ENCODE measurements around the gene PKLR.
A peak's percentile ranks its signal among the peaks of the same experiment; 100 is the strongest.

The PKLR gene

DNA sequence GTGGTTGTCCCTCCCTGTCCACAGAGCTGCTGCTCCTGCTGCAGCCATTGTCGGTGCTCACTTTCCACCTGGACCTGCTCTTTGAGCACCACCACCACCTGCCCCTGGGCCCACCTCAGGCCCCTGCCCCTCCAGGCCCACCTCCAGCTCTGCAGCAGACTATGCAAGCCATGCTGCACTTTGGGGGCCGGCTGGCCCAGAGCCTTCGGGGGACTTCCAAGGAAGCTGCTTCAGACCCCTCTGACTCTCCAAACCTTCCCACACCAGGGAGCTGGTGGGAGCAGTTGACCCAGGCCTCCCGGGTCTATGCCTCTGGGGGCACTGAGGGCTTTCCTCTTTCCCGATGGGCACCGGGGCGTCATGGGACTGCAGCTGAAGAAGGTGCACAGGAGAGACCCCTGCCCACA lies 25.4 kb upstream of the PKLR start:
- no peak for DNase-seq (ENCODE audit: low read depth)
- TF ChIP-seq, protein P1, sequence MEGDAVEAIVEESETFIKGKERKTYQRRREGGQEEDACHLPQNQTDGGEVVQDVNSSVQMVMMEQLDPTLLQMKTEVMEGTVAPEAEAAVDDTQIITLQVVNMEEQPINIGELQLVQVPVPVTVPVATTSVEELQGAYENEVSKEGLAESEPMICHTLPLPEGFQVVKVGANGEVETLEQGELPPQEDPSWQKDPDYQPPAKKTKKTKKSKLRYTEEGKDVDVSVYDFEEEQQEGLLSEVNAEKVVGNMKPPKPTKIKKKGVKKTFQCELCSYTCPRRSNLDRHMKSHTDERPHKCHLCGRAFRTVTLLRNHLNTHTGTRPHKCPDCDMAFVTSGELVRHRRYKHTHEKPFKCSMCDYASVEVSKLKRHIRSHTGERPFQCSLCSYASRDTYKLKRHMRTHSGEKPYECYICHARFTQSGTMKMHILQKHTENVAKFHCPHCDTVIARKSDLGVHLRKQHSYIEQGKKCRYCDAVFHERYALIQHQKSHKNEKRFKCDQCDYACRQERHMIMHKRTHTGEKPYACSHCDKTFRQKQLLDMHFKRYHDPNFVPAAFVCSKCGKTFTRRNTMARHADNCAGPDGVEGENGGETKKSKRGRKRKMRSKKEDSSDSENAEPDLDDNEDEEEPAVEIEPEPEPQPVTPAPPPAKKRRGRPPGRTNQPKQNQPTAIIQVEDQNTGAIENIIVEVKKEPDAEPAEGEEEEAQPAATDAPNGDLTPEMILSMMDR (IDR thresholded peaks at IDR 0.05; ENCODE audit: low read length, missing control alignments), result no peak
- H3K4me3 ChIP-seq (replicated peaks; ENCODE audit: low read depth, low read length), result no peak overlapping the region

DNA sequence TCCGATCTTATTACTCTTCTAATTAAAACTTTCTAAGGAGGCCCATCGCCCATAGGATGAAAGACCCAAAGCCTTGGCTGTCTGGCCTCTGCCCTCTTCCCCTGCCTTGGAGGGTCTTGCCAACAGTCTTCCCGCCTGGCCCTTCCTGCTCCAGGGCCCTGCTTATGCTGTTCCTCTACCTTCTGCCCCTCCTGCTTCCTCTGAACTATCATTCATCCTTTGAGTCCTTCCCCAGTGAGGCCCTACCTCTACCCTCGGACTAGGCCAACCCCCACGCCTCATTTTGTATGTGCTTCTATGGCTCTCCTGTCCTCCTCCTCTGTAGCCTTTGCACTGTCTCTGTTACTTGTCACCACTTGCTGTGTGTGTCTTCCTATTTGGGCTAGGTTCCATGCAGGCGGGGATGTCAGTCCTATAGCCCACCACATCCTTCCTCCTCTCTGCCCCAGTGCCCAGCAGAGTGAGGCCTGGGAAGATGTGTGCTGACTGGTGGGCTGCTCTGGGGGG lies 24.8 kb upstream of the PKLR start:
- no peak for DNase-seq (ENCODE audit: low read depth)
- no peak overlapping the region for H3K4me3 ChIP-seq (replicated peaks; ENCODE audit: low read depth, low read length)
- TF ChIP-seq, protein P1 (IDR thresholded peaks at IDR 0.05; ENCODE audit: low read length, missing control alignments), result no peak

DNA sequence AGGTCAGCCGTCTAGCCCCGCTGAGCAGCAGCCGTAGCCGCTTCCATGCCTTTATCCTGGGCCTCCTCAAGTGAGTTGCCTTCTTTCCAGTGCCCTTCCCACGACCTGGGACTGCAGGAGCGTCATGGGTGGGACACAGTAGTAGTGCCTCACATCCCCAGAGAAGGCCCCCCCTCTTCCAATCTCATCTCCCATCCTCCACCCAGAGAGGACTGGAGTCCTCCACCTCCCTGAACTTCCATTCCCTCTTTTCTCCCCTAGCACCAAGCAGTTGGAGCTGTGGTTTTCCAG lies 24.3 kb upstream of the PKLR start:
- TF ChIP-seq, protein P1 (IDR thresholded peaks at IDR 0.05; ENCODE audit: low read length, missing control alignments), result no peak
- peak overlapping the region; percentile 86 for H3K4me3 ChIP-seq (replicated peaks; ENCODE audit: low read depth, low read length)
- DNase-seq (ENCODE audit: low read depth), result no peak

DNA sequence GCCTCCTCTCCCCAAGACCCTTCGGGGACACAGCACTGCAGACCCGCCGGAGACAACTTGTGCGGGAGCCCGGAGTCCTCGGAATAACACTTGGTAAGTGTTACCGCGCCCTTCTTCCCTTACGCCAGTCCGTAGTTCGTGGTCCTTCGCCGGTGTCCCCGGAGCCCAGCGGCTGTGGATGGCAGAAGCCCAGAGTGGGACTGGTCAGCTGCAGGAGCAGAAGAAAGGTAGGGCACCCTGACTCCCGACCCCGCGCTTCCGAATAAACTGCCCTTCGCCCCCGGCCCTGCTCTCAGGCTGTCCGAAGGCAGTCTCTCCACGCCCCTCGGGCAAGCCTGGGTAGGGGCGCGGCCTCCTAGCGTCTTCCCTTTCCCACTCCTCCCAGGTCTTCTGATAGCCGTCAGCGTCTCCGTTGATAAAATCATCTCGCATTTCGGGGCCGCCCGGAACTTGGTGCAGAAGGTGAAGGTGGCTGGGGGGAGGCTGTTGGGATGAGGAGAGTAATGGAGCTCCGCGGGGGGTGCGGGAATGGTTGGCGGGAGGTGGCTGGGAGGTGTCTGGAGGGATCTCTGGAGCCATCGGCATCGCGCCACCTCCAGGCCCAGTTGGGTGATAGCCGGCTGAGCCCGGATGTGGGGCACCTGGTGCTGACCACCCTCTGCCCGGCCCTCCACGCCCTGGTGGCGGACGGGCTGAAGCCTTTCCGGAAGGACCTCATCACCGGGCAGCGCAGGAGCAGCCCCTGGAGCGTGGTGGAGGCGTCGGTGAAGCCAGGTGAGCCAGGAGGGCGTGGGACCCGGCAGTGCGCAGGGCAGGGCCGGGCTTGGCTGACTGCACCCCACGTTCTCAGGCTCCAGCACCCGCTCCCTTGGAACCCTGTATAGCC lies 23.7 kb upstream of the PKLR start:
- peak overlapping the region; percentile 86 for H3K4me3 ChIP-seq (replicated peaks; ENCODE audit: low read depth, low read length)
- peak; percentile 32 for DNase-seq (ENCODE audit: low read depth)
- TF ChIP-seq, protein P1 (IDR thresholded peaks at IDR 0.05; ENCODE audit: low read length, missing control alignments), result peak; percentile 45

DNA sequence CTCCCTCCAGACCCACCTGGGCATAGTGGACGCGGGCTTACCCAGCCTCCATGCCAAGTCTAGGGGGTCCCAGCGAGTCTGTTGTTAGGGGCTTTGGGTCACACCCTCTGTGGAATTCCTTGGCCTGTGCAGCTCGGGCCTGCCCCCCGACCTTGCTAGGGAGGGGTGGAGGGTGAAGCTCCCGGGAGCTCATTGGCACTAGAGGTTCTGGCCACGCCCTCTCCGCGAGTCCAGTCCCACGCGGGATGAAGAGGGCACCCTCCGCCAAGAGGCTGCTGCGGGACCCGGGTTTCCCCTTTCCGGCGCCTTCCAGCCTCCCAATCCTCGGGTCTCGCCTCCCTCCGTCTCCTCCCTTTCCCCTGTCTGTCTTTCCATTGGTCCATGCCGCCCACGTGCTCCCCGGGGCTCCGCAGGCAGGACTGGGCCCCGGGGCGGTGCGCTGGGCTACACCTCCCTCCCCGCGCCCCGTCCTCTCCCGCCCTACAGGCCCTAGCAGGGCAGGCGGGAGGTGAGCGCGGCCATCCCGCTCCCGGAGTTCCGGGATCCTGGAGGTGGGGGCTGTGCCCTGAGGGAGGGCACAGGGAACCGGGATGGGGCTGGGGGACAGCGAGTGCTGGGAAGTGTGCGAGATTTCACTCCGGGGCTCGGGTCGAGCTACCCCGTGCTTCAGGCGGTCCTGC lies 22.9 kb upstream of the PKLR start:
- peak; percentile 97 for DNase-seq (ENCODE audit: low read depth)
- peak overlapping the region; percentile 86 for H3K4me3 ChIP-seq (replicated peaks; ENCODE audit: low read depth, low read length)
- TF ChIP-seq, protein P1 (IDR thresholded peaks at IDR 0.05; ENCODE audit: low read length, missing control alignments), result no peak

DNA sequence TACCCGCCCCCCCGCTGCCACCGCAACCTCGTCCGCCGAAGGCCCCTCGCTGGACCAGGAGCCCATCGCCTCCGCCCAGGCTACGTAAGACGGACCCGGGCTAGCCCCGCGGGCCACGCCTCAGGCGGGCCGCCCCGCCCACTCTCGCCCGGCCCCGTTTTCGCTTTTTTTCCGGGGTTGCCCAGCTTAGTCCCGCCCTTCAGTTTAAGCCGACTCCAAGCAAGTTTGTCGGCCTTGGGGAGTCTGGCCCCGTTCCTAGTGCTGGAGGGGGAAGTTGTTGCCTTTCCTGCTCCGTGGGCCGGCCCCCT lies 22.4 kb upstream of the PKLR start:
- DNase-seq (ENCODE audit: low read depth), result peak; percentile 92
- TF ChIP-seq, protein P1 (IDR thresholded peaks at IDR 0.05; ENCODE audit: low read length, missing control alignments), result no peak
- peak overlapping the region; percentile 86 for H3K4me3 ChIP-seq (replicated peaks; ENCODE audit: low read depth, low read length)
